Uterus (tissue), 4 donors: Measurements from ENCODE around the gene ICA1. TPM values are rescaled to one million over a fixed set of nuclear protein-coding genes. Genes with fewer than 3 reads are reported as not detected.

Experiments
- DNase-seq, 2 donors: peaks; one replicate each; pipeline ENCODE4 v3.0.0-alpha.2; 2019 to 2020
- H3K27ac ChIP-seq, 2 donors: fragments of 200-600 bp; sonication (generic); 1 replicate in 1 of 2; 2 replicates in 1 of 2; pipeline ENCODE4 v1.5.1; 2016 to 2018
- H3K27me3 ChIP-seq, 2 donors: fragments of 200-600 bp; sonication (generic); one replicate each; pipeline ENCODE4 v1.5.1; 2018 to 2019; ENCODE audit warnings: control low read depth in 1 of 2
- H3K36me3 ChIP-seq, 2 donors: fragments of 200-600 bp; sonication (generic); one replicate each; pipeline ENCODE4 v1.5.1; 2019; ENCODE audit warnings: control low read depth in 1 of 2
- H3K4me1 ChIP-seq, 2 donors: fragments of 200-600 bp; sonication (generic); one replicate each; pipeline ENCODE4 v1.5.1; 2018 to 2019; ENCODE audit warnings: control low read depth in 1 of 2
- H3K4me3 ChIP-seq, 2 donors: fragments of 200-600 bp; sonication (generic); 1 replicate in 1 of 2; 2 replicates in 1 of 2; pipeline ENCODE4 v1.5.1; 2018 to 2019; ENCODE audit warnings: mild to moderate bottlenecking in 1 of 2
- H3K9me3 ChIP-seq, 2 donors: fragments of 200-600 bp; sonication (generic); one replicate each; pipeline ENCODE4 v1.5.1; 2019; ENCODE audit warnings: control low read depth in 1 of 2
- CTCF ChIP-seq, 4 experiments: fragments of 200-600 bp in 2 of 4; fragments of 450-650 bp in 2 of 4; sonication (generic) in 2 of 4; IDR thresholded peaks; one replicate each; pipeline ENCODE4 v1.5.1; 2016 to 2019; ENCODE audit warnings: antibody characterized with exemption in 4 of 4, mild to moderate bottlenecking in 2 of 4, moderate library complexity in 1 of 4
- POLR2A ChIP-seq, 2 donors: fragments of 450-650 bp; IDR thresholded peaks; one replicate each; pipeline ENCODE4 v1.6.1; 2016; ENCODE audit warnings: antibody characterized with exemption in 2 of 2, mild to moderate bottlenecking in 1 of 2, moderate library complexity in 1 of 2
- intact Hi-C: fragments of 100-400 bp; cut with DNase I; formaldehyde crosslinking; loops from one replicate; pipeline ENCODE4 v1.15.1; 2023; ENCODE audit warnings: low total_unique reads
- total RNA-seq, 4 donors: library from RNA; depleted of rRNA in 3 of 4; stranded (reverse); fragments of >200 nt in 3 of 4; gene quantifications; one replicate each; pipeline versions ENCODE4 v1.1.0 to v1.2.4, GENCODE V29; 2014 to 2023
- donor health status: DM: yes; HTN: yes; CAD: no.

The ICA1 gene
- total RNA-seq, 4 donors from 2014 or later: 3.5 to 36.9 (median 28.5) TPM

GRCh38 chr7:8201846-8202441, 60.0 kb downstream of the ICA1 start:
- intact Hi-C loops: no loop called here
- Histone ChIP-seq H3K27me3 (no peaks in the 10 kb centered on the region), H3K9me3 (no peaks in the 10 kb centered on the region), H3K4me1 (no peaks in the 10 kb centered on the region), H3K4me3 (no peak overlapping the region), H3K36me3 (no peaks in the 10 kb centered on the region), H3K27ac (no peak overlapping the region)
- no peak for DNase-seq
- TF ChIP-seq CTCF (IDR thresholded peaks at IDR 0.05) (no peak), POLR2A (IDR thresholded peaks at IDR 0.05) (no peak)

- TF ChIP-seq CTCF (IDR thresholded peaks at IDR 0.05) (no peak), POLR2A (IDR thresholded peaks at IDR 0.05) (no peak)
- Histone ChIP-seq H3K4me1 (no peaks in the 10 kb centered on the region), H3K27me3 (no peaks in the 10 kb centered on the region), H3K9me3 (no peaks in the 10 kb centered on the region), H3K27ac (no peak overlapping the region), H3K36me3 (no peaks in the 10 kb centered on the region), H3K4me3 (no peak overlapping the region)
- intact Hi-C loops: no loop called here
- DNase-seq: no peak
These were observed 61.2 kb downstream of the ICA1 start for GRCh38 chr7:8200717-8201116.

- DNase-seq: no peak
- Histone ChIP-seq H3K9me3 (no peaks in the 10 kb centered on the region), H3K27me3 (no peaks in the 10 kb centered on the region), H3K4me1 (no peaks in the 10 kb centered on the region), H3K4me3 (no peak overlapping the region), H3K36me3 (no peaks in the 10 kb centered on the region), H3K27ac (no peak overlapping the region)
- intact Hi-C loops: no loop called here
- TF ChIP-seq POLR2A (IDR thresholded peaks at IDR 0.05) (no peak), CTCF (IDR thresholded peaks at IDR 0.05) (no peak)
These were observed 61.7 kb downstream of the ICA1 start for GRCh38 chr7:8200316-8200715.

GRCh38 chr7:8197994-8198698, 63.8 kb downstream of the ICA1 start:
- no peaks in the 10 kb centered on the region for H3K27me3 ChIP-seq
- intact Hi-C loops: no loop called here
- H3K9me3 ChIP-seq: no peaks in the 10 kb centered on the region
- H3K36me3 ChIP-seq: no peaks in the 10 kb centered on the region
- H3K4me1 ChIP-seq: no peaks in the 10 kb centered on the region
- no peak overlapping the region for H3K4me3 ChIP-seq
- TF ChIP-seq POLR2A (IDR thresholded peaks at IDR 0.05) (no peak), CTCF (IDR thresholded peaks at IDR 0.05) (no peak)
- no peak for DNase-seq
- H3K27ac ChIP-seq: no peak overlapping the region

GRCh38 chr7:8192897-8193296, 69.1 kb downstream of the ICA1 start:
- intact Hi-C loops: no loop called here
- DNase-seq: no peak
- H3K4me1 ChIP-seq: no peaks in the 10 kb centered on the region
- no peaks in the 10 kb centered on the region for H3K27me3 ChIP-seq
- H3K27ac ChIP-seq: no peak overlapping the region
- H3K36me3 ChIP-seq: no peaks in the 10 kb centered on the region
- TF ChIP-seq CTCF (IDR thresholded peaks at IDR 0.05) (no peak), POLR2A (IDR thresholded peaks at IDR 0.05) (no peak)
- H3K9me3 ChIP-seq: no peaks in the 10 kb centered on the region
- H3K4me3 ChIP-seq: no peak overlapping the region
